Activated naive CD4-positive, alpha-beta T cell treated with Interleukin-2 at 50 U/mL for 16 hours (primary cell): ENCODE measurements around the gene DLGAP1.

Source experiments
- DNase-seq: peaks from one replicate; pipeline ENCODE4 v3.0.0-alpha.2; 2020

The DLGAP1 gene

DNA sequence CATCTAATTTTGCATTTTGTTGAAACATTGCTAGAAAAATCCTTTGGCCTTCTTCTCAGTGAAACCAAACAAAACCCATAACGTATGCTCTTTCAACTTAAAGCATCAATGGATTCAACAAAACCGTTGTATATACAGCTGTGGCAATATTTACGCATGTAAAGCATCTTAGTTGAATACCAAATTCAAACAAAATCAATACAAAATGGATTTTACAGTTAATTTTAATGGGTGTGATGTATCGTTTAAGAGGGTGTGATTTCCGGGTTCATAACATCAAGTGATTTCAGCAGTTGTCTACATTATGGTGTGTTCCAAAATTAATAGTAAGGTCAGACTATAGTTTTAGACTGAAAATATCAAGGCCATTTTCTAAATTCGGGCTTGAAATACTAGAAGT, 806.9 kb downstream of the DLGAP1 start:
- no peak for DNase-seq

DNA sequence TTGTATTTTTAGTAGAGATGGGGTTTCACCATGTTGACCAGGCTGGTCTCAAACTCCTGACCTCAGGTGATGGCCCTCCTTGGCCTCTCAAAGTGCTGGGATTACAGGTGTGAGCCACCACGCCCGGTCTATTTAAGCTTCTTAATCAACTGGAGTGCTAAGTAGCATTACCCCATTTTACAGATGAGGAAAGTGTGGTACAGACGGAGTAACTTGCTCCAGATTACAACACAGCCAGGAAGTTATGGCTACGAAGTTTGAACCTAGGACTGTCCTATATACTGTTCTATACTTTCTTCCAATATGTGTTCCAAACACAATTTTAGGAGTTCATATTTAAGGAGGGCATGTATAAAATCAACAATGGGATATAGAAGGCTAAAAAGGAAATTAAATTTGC, 807.5 kb downstream of the DLGAP1 start:
- no peak for DNase-seq

- no peak for DNase-seq
These were observed 809.5 kb downstream of the DLGAP1 start for GRCh38 chr18:3645384-3646156.

- no peak for DNase-seq
These were observed 820.7 kb downstream of the DLGAP1 start for GRCh38 chr18:3634250-3634939.

DNA sequence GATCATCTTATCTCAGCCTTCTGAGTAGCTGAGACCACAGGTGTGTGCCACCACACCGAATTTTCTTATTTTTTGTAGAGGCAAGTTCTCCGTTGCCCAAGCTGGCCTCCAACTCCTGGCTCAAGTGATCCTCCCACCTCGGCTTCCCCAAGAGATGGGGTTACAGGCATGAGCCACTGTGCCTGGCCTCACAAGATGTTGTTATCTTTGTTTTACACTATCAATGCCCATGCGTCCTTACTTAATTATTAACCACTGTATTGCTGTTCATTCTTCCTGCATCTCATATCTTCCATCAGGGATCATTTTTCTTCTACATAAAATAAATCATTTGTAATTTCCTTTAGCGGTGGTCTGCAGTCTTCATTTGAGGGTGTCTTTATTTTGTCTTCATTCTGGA, 823.2 kb downstream of the DLGAP1 start:
- no peak for DNase-seq

DNA sequence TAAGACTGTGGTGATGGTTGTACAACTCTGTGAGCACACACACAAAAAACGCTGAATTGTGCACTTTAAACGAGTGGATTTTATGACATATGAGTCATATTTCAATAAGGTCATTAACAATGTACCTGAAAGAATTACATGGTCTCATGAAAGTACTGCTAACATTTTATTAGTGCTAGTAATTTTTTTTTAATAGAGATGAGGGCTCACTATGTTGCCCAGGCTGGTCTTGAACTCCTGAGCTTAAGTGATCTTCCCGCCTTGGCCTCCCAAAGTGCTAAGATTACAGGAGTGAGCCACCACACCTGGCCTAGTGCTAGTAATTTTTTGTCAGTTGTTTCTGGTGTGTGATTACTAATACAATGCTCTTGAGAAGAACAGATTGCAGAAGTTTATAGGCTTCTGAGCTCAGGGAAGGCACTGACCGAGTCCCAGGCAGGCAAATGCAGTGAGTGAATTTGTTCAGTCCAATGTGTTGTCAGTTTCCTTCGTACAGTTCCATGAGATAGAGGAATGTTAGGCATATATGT, 828.1 kb downstream of the DLGAP1 start:
- DNase-seq, result no peak

DNA sequence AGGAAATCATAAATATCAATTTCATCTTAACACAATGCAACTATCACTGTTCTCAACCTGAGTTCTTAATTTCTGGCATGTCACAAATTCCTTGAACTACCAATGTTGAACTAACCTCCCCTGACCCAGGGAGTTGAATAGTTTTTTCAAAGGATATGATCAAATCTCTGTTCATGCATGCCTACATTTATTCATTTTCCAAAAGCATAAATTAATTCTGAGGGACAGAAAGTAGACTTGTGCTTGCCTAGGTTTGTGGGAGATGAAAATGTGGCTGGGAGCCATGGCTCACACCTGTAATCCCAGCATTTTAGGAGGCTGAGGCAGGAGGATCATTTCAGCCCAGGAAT, 829.4 kb downstream of the DLGAP1 start:
- DNase-seq, result no peak

DNA sequence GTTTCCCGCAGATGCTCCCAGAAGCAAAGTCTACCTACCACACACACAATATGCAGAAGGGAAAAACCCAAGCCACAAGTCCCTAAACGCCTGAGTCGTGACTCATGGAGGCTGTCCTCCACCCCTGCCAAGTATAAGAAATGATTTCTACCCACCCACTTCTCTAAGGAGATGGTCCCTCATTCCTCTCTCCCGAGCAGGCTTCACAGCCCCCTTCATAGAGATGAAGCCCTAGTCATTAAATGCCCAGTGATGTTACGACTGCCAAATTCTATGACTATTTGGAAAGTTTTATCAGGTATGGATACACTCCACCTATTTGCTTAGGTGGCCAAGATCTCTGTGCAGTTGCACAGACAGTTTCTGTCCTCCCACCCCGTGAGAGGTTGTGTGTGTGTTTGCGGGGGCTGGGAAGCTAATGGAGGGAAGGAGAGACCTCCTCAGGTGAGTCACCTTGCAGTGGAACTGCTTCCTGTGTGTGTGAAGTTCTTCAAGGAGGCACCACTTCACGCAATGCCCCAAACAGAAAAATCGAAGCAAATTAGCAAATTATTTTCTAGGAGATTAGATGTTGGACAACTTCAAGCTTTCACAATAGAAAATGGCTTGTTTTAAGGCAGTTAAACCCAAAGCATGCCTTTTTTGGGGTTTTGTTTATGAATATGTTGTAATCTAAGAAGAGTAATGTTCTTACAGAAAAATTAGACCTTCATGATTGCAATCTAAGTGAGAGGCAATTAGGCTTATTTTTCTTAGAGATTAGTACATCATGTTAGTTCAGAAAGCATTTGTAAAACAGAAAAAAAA, 830.0 kb downstream of the DLGAP1 start:
- peak; percentile 74 for DNase-seq

- DNase-seq, result no peak
These were observed 830.6 kb downstream of the DLGAP1 start for GRCh38 chr18:3624546-3624934.

GRCh38 chr18:3623769-3624545, 831.1 kb downstream of the DLGAP1 start:
- peak; percentile 38 for DNase-seq

DNA sequence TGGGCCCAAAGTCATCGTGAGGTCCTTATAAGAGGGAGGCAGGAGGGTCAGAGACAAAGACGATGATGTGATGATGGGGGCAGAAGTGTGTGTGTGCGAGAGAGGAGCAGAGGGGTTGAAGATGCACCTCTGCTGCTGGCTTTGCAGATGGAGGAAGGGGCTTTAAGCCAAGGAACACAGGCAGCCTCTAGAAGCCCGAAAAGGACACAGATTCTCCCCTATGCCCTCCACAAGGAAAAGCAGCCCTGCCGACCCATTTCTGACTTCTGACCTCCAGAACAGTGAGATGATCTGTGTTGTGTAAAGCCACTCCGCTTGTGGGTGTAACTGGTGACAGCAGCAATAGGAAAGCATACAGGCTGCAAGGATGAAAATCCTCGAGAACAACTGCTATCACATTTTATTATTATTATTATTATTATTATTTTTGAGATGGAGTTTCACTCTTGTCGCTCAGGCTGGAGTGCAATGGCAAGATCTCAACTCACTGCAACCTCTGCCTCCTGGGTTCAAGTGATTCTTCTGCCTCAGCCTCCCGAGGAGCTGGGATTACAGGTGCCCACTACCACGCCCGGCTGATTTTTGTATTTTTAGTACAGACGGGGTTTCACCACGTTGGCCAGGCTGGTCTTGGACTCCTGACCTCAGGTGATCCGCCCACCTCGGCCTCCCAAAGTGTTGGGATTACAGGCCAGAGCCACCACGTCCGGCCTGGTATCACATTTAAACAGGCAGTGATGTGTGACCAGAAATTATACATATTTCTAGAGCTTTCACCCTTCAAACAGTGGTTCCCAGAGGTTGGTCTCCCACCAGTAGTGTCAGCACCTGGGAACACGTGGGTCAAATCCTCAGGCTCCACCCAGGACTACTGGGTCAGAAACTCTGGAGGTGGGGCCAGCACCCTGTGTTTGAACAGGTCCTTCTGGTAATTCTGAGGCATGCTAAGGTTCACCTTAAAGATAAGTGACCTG, 834.7 kb downstream of the DLGAP1 start:
- no peak for DNase-seq

GRCh38 chr18:3619746-3620145, 835.4 kb downstream of the DLGAP1 start:
- no peak for DNase-seq

GRCh38 chr18:3619222-3619621, 835.9 kb downstream of the DLGAP1 start:
- no peak for DNase-seq

- DNase-seq, result no peak
These were observed 838.4 kb downstream of the DLGAP1 start for GRCh38 chr18:3616744-3617143.

GRCh38 chr18:3616142-3616541, 839.0 kb downstream of the DLGAP1 start:
- DNase-seq, result no peak

GRCh38 chr18:3615374-3615985, 839.6 kb downstream of the DLGAP1 start:
- no peak for DNase-seq

DNA sequence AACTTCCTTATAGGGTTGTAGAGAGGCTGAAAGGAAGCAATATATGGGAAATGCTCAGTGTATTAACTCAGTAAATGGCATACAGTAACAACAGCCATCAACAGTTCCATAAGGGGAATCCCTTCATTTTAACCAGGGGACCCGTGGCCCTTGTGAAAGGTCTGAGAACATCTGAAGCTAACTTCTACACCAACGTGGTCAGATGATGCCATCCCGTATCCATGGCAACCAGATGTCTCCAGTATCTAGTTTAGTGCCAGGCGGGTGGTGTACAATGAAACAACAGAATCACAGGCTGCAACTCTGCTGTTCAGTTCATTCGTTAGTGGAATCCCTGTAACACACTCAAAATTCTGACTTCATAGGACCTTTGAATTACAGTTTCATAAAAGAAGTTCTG, 842.8 kb downstream of the DLGAP1 start:
- DNase-seq, result no peak

GRCh38 chr18:3611313-3612090, 843.6 kb downstream of the DLGAP1 start:
- DNase-seq, result no peak

DNA sequence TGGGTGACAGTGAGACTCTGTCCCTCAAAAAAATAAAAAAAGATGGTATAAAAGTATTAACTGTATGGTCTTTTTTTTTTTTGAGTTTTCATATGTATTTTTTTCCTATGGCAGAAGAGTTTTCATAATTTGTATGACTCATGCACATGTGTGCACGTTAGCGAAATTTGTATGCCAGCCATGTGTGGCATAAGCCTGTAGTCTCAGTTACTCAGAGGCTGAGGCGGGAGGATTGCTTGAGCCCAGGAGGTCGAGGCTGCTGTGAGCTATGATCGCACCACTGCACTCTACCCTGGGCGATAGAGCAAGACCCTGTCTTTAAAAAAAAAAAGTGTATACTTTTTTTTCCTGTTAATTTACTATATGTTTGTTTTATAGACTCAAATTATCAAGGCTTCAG, 844.3 kb downstream of the DLGAP1 start:
- no peak for DNase-seq

DNA sequence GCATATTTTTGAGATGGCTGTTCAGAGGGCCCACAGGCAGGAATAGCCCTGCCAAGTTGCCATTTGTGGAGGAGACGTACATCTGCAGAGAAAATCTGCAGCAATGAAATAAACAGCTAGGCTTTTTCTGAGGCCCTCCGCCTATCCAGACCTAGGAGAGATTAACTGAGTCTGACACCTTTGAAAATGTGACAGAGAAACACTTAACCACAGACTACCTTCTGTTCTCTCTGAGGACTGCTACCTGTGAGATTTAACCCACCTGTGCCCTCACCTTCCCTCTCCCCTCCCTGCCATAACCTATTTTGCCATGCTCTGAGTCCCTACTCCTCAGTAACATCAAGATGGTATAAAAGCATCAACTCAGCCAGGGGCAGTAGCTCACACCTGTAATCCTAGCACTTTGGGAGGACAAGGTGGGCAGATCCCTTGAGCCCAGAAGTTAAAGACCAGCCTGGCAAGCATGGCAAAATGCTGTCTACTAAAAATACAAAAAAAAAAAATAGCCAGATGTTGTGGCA, 844.9 kb downstream of the DLGAP1 start:
- DNase-seq, result no peak
